H1 (cell line): Measurements from ENCODE around the gene RASGRF1. TPM values are rescaled to one million over a fixed set of nuclear protein-coding genes. Genes with fewer than 3 reads are reported as not detected.

Source experiments
- BACH1 ChIP-seq: IDR thresholded peaks from 2 replicates; pipeline ENCODE4 v1.6.1; 2012; ENCODE audit warnings: low read length, improper control_type of control experiment
- BCL11A ChIP-seq, 2 experiments: IDR thresholded peaks; one replicate each; pipeline ENCODE4 v1.6.1; 2011; ENCODE audit warnings: low read depth in 2 of 2, low read length in 2 of 2, mild to moderate bottlenecking in 2 of 2
- BRCA1 ChIP-seq: IDR thresholded peaks from 2 replicates; pipeline ENCODE4 v1.6.1; 2012; ENCODE audit warnings: low read depth, low read length, improper control_type of control experiment
- CEBPB ChIP-seq: IDR thresholded peaks from 2 replicates; pipeline ENCODE4 v1.6.1; 2012; ENCODE audit warnings: low read depth, low read length
- EZH2 ChIP-seq: fragments of 200-600 bp; sonication (generic); IDR thresholded peaks from 2 replicates; pipeline ENCODE4 v1.7.1; 2012; ENCODE audit warnings: low read depth, mild to moderate bottlenecking, moderate library complexity, low read length, inconsistent platforms; ENCODE audit not compliant: severe bottlenecking
- GTF2F1 ChIP-seq: IDR thresholded peaks from 2 replicates; pipeline ENCODE4 v1.6.1; 2012; ENCODE audit warnings: low read depth, low read length, improper control_type of control experiment, borderline replicate concordance
- KDM4A ChIP-seq: IDR thresholded peaks from one replicate; pipeline ENCODE4 v1.7.1; 2012; ENCODE audit warnings: low read depth, mild to moderate bottlenecking, moderate library complexity, low read length, inconsistent platforms; ENCODE audit not compliant: severe bottlenecking
- NANOG ChIP-seq: IDR thresholded peaks from 2 replicates; pipeline ENCODE4 v1.6.1; 2011; ENCODE audit warnings: low read length, low read depth, mild to moderate bottlenecking, inconsistent platforms; ENCODE audit not compliant: insufficient read depth, poor library complexity, severe bottlenecking
- RBBP5 ChIP-seq: IDR thresholded peaks from 2 replicates; pipeline ENCODE4 v1.7.1; 2012; ENCODE audit warnings: low read depth, mild to moderate bottlenecking, inconsistent platforms, low read length, moderate library complexity, borderline replicate concordance
- RFX5 ChIP-seq: IDR thresholded peaks from 2 replicates; pipeline ENCODE4 v1.6.1; 2011; ENCODE audit warnings: low read depth, low read length, improper control_type of control experiment, borderline replicate concordance
- SAP30 ChIP-seq: fragments of 300-600 bp; sonication (generic); IDR thresholded peaks from 2 replicates; pipeline ENCODE4 v1.7.1; 2012; ENCODE audit warnings: low read length, moderate library complexity, mild to moderate bottlenecking, inconsistent platforms; ENCODE audit not compliant: insufficient read depth, insufficient replicate concordance
- SIX5 ChIP-seq: IDR thresholded peaks from 2 replicates; pipeline ENCODE4 v1.6.1; 2011; ENCODE audit warnings: mild to moderate bottlenecking, low read depth, low read length
- TAF7 ChIP-seq: optimal IDR thresholded peaks from 2 replicates; pipeline ENCODE3; 2011; ENCODE audit warnings: low read depth, mild to moderate bottlenecking, inconsistent platforms, low read length, moderate library complexity, borderline replicate concordance
- polyA plus RNA-seq, 7 experiments: library from polyadenylated mRNA; depleted of rRNA in 3 of 7; stranded (reverse) in 5 of 7; unstranded in 2 of 7; fragments of >200 nt in 5 of 7; fragments of 200-250 nt in 2 of 7; gene quantifications; 1 replicate in 5 of 7; 2 replicates in 1 of 7; 4 replicates in 1 of 7; pipeline versions ENCODE4 v1.2.1 to v1.2.3, GENCODE V29; 2011 to 2013; ENCODE audit warnings: missing spikeins in 2 of 7, mixed read lengths in 2 of 7
- total RNA-seq: library from RNA; stranded (reverse); fragmentation: NEBNext Ultra II Directional; extraction: Animal tissue kit (Norgen Biotek cat#: 25700); gene quantifications from 2 replicates; pipeline ENCODE4 v1.2.1, GENCODE V29; 2021
- TF ChIP-seq, protein P1 (sequence below): IDR thresholded peaks from 2 replicates; pipeline ENCODE4 v1.6.1; 2011; ENCODE audit warnings: low read depth, mild to moderate bottlenecking, low read length; ENCODE audit not compliant: insufficient read depth
- TF ChIP-seq, protein P2 (sequence below): IDR thresholded peaks from 2 replicates; pipeline ENCODE4 v1.6.1; 2011; ENCODE audit warnings: low read length, improper control_type of control experiment
- TF ChIP-seq, protein P3 (sequence below): IDR thresholded peaks from 2 replicates; pipeline ENCODE4 v1.6.1; 2012; ENCODE audit warnings: inconsistent platforms
- TF ChIP-seq, protein P4 (sequence below), 3 experiments: IDR thresholded peaks; 1 replicate in 2 of 3; 2 replicates in 1 of 3; pipeline versions ENCODE4 v1.5.1 to v1.6.1; 2011; ENCODE audit warnings: low read length in 3 of 3, mild to moderate bottlenecking in 3 of 3, inconsistent platforms in 2 of 3, low read depth in 1 of 3, moderate library complexity in 1 of 3; ENCODE audit not compliant: insufficient read depth in 1 of 3; ENCODE audit errors: control extremely low read depth in 1 of 3

The RASGRF1 gene
- total and polyA plus RNA-seq, 2 of the 8 experiments (the other 6 are each of a cell fraction or from before 2014, with no cell fraction given): 0.42 to 0.67 TPM

DNA sequence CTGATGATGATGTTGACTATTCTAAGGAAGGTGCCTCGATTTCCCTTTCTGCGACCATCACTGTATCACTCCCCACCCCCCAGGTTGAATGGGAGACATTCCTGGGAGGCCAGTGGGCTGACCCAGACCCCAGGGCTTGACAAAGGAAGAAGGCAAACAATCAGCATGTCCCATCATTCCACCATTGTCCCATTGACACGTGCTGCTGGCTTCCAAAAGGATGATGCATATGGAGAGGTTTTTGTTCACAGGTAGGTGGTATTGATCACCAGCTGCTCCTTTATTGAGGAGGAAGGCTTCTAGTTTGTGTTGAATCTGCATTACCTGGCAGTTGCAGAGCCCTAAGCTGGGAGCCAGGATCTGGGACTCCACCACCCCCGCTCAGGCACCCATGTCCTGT lies 30.4 kb downstream of the RASGRF1 start (continued):
- TF ChIP-seq EZH2 (no peak), RFX5 (no peak), BACH1 (no peak), KDM4A (no peak), GTF2F1 (no peak), RBBP5 (no peak), CEBPB (no peak), BCL11A (IDR thresholded peaks at IDR 0.05; ENCODE audit: low read depth in 2 of 2, low read length in 2 of 2) (peak in 1 of 2 experiments; percentile 43), NANOG (peak; percentile 89), BRCA1 (no peak), SIX5 (no peak), TAF7 (no peak), SAP30 (no peak)
- TF ChIP-seq, protein P1, sequence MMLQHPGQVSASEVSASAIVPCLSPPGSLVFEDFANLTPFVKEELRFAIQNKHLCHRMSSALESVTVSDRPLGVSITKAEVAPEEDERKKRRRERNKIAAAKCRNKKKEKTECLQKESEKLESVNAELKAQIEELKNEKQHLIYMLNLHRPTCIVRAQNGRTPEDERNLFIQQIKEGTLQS: no peak
- TF ChIP-seq, protein P2, sequence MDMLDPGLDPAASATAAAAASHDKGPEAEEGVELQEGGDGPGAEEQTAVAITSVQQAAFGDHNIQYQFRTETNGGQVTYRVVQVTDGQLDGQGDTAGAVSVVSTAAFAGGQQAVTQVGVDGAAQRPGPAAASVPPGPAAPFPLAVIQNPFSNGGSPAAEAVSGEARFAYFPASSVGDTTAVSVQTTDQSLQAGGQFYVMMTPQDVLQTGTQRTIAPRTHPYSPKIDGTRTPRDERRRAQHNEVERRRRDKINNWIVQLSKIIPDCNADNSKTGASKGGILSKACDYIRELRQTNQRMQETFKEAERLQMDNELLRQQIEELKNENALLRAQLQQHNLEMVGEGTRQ: peak; percentile 52; the same call in 1 of the 2 replicates
- TF ChIP-seq, protein P3, sequence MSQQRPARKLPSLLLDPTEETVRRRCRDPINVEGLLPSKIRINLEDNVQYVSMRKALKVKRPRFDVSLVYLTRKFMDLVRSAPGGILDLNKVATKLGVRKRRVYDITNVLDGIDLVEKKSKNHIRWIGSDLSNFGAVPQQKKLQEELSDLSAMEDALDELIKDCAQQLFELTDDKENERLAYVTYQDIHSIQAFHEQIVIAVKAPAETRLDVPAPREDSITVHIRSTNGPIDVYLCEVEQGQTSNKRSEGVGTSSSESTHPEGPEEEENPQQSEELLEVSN: peak; percentile 52; the same call in 1 of the 2 replicates
- TF ChIP-seq, protein P4, sequence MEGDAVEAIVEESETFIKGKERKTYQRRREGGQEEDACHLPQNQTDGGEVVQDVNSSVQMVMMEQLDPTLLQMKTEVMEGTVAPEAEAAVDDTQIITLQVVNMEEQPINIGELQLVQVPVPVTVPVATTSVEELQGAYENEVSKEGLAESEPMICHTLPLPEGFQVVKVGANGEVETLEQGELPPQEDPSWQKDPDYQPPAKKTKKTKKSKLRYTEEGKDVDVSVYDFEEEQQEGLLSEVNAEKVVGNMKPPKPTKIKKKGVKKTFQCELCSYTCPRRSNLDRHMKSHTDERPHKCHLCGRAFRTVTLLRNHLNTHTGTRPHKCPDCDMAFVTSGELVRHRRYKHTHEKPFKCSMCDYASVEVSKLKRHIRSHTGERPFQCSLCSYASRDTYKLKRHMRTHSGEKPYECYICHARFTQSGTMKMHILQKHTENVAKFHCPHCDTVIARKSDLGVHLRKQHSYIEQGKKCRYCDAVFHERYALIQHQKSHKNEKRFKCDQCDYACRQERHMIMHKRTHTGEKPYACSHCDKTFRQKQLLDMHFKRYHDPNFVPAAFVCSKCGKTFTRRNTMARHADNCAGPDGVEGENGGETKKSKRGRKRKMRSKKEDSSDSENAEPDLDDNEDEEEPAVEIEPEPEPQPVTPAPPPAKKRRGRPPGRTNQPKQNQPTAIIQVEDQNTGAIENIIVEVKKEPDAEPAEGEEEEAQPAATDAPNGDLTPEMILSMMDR (IDR thresholded peaks at IDR 0.05; ENCODE audit: control extremely low read depth in 1 of 3, insufficient read depth in 1 of 3, low read depth in 1 of 3, low read length in 3 of 3): no peak
